Activated T-helper 1 cell treated with Interleukin-2 at 50 U/mL for 16 hours (primary cell): ENCODE data around the gene NDUFS6.
"Not testable (repeated sequence)": the region's sequence is repeated elsewhere in the genome, so short reads cannot be mapped to it uniquely, and the experiment has no call there.

Experiments
- DNase-seq: peaks from one replicate; pipeline ENCODE4 v3.0.0-alpha.2; 2020; ENCODE audit warnings: low read depth

Gene NDUFS6

DNA sequence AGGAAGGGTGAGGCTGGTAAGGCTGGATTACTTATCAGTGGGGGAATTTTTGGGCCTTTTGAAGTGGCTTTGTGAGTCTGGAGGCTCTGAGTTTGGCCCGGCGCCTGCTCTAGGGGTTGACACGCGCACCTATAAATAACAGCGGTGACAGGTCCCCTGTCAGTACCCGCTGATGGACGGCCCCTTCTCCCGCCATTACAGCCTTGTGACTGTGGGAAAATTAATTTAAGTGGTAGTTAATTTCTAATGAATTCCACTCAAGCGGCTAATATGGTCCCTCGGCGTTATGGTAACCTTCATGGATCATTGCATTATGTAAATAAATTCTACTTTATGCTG, 18.0 kb upstream of the NDUFS6 start:
- no peak for DNase-seq

DNA sequence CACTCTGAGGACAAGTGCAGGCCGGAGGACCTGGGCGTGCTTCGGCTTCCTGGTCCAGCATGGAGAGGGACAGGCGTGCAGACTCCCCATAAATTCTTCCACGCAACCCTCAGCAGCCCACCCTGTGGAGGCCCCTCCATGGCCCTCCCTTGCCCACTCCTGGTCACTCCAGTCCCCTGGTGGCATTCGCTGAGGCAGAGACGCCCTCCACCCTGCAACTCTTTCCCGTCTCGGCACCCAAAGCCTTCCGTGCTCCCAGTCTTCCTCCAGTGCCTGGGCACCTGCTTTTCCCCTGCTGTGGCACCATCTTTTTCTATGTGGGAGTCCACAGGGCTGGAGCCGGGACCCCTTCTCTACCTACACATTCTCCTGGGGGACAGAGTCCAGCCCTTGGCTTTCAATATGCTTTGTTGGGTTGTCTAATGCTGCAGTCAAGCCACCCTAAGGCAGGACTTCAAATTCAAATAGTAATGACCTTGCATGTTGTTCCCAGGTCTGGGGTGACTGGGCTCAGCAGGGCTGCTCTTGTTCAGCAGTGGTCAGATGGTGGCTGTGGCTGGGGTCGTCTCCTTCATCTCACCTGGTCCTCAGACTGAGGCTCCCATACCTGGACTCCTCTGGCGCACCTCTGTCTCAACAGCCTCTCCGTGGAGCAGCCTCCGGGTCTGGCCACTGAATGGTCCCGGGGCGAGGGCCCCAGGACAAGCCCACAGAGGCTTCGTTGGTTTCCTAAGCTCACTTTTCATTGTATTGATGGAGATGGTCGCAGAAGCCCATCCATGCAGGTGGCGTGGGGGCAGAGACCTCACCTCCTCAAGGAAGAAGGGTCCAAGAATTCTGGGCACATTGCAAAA, 16.8 kb upstream of the NDUFS6 start:
- no peak for DNase-seq

DNA sequence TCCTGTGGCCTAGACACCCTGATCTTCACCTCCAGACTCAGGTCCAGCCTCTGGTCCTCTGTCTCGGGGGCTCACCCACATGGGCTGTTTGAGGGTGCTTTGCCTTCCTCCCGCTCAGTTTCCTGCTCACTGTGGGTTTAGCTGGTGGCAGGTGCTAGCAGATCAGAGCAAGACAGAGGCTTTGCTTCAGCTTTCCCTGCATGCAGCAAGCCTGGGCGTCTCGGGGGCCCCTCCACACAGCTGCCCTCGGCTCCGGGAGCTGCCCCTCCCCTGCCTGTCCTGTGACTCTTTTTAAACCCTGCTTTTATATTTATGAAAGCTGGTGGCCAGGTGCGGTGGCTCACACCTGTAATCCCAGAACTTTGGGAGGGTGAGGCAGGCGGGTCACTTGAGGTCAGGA, 16.1 kb upstream of the NDUFS6 start:
- no peak for DNase-seq

DNA sequence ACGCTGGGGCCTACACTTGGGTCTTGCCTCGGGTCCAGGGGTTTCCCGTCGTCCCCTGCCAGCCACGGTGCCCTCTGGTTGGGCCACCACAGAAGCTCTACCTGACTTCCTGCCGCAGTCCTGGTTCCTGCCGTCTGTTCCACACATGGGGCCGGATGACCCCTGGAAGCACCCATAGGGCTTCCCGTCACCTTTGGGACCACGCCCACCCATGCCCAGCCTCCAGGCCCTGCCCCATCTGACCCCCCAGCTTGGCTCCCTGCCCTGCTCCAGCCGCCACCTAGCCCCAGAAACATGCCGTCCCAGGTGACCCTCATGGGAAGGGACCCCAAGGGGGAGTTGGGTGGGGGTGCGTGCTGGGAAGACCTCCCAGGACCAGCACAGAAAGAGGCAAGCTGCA, 15.2 kb upstream of the NDUFS6 start:
- no peak for DNase-seq

DNA sequence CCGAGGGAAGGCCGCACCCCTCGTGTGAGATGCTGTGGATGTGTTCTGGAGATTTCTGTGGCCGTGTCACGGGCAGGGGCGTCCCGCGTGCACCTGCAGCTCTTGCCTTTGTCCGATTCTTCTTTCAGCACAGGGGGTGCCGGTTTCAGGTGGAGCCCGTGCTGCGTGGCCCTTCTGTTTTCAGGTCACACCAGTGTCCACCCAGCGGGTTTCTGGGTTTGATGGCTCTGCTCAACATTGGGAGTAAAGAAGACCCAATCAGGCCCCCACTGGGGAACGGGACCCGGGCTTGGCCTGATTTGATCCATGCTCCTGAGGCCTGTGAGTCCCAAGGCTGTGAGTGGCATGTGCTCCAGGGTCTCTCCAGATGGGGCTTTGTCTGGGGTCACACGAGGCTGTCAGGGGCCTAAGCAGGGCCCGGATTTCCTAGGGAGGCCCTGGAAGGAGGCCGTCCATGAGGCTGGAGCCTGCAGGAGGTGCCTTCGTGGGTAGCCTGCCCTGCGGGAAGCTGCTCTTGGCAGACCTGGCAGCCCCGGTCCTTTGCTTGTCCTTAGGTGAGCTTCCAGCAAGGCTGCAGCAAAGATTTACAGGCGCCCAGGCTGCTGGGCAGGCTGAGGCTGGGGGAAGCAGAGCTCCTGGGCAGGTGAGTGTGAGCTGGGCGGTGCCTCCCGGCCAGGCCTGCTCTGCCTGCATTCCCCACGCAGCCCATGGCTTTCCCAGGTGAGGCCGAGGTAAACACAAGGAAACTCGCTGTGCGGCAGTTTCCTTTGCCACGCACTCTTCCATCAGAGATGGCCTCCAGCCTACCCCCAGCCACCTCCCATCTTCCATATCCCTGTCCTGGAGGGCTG, 14.4 kb upstream of the NDUFS6 start:
- DNase-seq, result no peak

DNA sequence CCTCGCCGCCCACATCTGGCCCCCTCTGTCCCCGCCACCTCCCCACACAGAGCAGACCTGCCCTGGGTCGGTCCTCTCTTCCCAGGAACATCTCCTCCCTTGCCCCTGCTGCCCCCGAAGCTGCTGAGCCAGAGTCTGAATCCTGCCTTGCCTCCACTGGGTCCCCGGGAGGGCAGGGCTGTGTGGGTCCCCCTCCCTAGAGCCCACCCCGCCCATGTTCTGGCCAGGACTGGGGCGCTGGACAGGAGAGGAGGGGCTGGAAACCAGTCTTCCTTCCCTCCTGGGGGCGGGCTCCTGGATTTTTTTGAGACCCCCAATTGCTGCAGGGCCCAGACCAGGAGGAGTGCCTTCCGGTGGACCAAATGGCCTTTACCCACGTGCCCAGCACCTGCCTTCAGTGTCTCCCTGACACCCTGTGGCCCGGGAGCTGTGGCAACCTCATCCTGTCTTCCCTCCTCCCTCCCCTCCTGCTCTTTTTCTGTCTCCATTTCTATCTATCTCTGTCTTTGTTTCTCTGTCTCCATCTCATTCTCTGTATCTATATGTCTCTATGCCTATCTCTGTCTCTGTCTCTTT, 13.6 kb upstream of the NDUFS6 start:
- no peak for DNase-seq

DNA sequence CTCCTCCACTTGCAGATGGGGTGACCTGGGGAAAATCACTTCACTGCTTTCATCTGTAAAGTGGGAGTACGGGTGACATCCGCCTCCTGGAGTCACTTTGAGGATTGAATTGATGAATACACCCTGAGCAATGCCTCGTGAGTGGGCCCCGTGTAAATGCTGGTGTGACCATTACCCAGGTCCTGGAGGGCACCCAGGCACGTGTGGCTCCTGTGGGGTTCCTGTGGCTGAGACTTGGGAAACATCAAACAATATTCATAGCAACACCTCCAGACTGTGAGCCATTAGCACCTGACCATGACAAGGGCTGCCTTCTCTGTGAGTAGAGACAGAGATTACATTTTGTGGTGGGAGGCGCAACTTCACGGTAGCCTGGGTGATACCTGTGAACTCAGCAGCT, 13.0 kb upstream of the NDUFS6 start:
- no peak for DNase-seq

DNA sequence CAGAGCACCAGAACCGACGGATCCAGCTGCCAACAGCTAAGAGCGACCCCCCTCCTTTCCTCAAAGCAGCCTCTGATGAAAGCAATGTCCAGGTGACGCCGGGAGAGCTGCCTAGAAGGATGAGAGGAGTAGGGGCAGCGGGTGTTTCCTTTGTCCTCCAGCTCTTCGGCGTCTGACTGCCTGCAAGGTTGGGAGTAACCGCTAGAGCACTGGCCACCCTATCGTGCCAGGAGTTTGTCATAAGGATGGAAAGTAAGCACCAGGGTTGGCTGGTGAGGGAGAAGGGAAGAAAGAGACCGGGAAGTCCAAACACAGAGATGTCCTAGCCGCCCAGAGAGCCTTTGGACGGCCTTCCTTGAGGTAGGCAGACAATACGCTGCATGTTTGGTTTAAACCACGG, 12.4 kb upstream of the NDUFS6 start:
- no peak for DNase-seq

DNA sequence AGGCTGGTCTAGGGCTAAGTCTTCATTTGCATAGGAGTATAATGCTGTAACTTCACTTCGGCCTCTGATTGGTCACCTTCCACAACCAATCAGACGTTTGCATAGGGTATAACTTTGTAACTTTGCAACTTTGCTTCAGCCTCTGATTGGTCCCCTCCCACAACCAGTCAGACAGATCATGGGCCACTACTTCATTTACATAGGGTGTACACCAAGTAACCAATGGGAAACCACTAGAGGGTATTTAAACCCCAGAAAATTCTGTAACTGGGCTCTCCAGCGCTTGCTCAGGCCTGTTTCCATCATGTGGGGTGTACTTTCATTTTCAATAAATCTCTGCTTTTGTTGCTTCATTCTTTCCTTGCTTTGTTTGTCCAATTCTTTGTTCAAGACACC, 11.8 kb upstream of the NDUFS6 start:
- not testable (repeated sequence) for DNase-seq

DNA sequence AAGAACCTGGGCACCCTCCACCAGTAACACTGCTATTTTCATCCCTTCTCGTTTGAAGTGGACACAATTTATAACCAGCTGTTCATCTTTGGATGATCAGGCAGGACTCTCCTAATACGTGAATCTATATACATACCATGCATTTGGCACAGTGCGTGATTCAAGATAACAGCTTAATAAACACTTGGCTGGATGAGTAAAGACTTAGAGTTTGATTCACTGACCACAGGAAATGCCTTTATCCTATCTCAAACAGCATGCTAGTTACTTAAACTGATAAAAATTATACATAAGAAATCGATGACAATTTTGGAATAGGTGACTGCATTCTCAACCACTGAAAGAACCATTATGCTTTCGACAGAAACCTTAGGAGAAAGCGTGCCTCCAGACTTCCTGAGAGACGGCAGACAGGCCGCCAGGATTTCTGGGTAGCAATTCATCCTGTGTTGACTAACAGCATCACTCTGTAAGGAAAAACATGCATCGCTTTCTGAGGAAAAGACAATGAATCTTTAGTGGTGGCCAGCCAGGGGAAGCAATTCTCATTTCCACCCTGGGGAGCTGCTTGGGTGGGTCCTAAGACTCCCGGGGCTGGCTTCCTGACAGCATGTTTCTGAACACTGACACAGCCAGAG, 11.3 kb upstream of the NDUFS6 start:
- no peak for DNase-seq

DNA sequence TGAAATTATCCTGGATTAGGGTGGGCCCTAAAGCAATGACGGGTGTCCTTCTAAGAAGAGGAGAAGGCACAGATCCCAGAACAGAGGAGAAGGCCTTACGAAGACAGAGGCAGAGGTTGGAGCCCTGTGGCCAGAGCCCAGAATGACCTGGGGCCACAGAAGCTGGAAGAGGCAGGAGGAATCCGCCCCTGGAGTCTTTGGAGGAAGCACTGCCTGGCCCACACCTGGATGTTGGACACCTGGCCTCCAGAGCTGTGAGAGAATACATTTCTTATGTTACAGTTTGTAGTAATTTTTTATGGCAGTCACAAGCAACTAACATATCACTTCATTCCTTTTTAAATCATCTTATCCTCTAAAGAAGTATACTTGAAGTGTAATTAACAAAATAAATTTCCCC, 10.0 kb upstream of the NDUFS6 start:
- no peak for DNase-seq

DNA sequence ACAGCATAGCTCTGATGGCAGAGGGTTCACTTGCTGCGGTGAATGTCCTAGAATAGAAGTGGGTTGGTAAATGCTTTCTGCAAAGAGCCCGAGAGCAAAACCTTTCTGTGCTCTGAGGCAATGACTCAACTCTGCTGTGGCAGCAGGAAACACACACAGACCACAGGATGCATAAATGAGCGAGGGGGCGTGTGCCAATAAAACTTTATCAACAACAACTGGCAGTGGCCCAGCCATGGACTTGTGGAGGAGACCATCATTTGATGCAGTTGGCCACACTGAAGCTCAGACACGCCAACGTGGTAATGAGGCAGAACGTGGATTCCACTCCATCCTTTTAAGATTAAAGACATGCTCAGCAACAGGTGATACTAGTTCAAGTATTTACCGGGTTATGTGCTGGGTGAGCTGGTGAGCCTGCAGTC, 8.4 kb upstream of the NDUFS6 start:
- DNase-seq, result peak; percentile 62

DNA sequence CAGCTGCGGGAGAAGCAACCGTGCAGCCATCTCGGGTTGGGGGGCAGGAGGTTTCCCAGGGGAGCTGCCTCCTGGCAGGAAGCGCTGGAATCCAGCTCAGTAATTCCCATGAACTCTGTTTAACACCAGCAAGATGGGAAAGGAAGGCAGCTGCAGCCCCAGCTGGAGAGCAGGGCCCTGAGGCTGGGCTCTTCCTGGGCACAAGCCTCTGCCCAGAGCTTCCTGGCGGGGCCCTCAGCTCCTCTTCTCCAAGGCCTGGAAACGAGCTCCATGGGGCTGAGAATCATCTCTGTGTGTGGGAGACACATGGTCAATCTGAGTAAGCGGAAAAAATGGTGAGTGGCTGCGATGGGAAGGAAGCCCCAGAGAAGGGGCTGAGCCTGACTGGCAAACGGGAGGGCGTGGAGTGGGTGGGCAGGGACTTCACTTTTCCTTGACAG, 7.9 kb upstream of the NDUFS6 start:
- DNase-seq, result no peak

DNA sequence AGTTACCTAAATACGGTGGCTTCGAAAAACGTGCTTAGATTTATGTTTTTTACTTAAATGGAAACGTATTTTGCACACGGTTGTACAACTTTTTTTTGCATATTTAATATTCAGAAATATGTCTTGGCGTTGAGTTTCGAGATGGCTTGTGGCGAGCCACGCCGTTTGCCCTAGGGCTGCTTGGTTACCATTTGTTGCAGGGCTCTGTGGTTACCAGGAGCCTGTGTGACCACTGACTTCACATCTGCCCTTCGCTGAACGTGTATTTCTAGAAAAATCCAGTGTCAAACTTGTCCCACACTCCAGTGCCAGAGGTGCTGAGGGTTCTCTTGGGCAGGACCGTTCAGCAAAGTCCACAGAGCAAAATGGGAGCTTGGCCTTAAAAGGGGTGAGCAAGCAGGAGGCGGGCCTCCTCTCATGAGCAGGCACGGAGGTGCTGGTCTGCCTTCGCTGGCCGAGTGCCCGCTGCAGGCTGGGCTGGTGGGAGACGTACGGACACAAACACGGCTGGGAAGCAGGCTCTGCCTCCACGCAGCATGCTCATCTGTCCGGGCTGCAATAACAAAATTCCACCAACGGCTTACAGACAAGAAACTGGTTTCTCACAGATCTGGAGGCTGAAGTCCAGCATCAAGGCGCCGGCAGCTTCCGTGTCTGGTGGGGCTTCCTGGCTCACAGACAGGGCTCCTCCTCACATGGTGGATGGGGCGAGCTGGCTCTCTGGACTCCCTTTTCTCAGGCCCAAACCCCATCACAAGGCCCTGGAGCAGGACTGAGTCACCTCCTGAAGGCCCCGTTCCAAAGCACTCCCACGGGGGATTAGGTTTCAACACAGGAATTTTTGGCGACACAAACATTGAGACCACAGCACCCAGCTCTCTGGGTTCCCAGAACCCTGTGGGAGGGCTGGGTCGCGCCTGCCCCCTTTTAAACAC, 7.0 kb upstream of the NDUFS6 start:
- DNase-seq, result no peak

DNA sequence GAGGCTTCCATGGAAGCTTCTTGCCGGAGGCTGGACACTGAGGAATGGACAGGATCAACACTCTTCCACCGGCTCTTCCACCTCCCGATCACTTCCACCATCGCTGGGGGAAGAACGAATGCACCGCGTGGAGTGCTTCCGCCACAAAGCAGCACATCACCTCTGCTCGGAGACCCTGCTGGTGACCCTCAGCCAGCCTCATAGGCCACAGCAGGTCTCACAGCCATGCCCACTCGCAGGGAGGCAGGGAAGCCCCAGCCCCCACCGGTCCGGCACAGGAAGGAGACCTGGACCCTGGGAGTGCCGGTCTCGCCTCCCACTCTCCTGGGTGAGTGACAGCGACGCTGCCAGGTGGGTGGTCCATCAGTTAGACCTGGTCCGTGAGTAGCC, 6.3 kb upstream of the NDUFS6 start:
- no peak for DNase-seq

DNA sequence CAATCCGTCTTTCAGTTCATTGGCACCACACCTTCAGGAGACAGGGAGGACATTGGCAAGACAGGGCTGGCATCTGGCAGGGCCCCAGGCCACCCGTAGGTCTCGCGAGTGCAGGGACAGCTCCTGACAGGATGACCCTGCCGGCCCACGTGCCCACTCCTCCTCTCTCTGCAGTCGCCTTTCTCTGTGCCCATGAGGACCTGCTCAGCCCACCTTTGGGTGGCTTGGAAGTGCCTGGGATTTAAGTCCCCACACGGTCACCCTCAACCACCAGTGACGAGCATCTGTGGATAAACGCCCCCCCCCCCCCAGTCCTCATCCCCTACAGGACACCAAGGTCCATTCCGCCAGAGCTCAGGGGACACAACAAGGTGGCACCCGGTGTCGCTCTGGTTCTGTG, 5.7 kb upstream of the NDUFS6 start:
- no peak for DNase-seq

DNA sequence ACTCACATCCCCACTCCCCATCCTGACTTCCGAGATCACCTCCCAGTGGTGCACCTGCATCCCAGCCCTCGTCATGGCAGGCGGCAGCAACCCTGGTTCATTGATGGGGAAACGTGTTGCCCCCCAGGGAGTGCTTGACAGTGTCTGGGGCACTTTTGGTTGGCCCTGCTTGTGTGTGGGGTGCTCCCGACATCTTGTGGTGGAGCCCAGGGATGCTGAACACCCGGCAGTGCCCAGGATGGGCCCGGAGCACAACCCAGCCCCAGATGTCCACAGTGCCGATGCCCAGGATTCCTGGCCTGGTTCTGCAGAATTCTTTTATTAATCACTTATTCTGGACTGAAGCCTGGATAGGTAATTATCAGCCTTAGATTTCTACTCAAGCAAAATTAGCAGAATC, 5.3 kb upstream of the NDUFS6 start:
- DNase-seq, result no peak

DNA sequence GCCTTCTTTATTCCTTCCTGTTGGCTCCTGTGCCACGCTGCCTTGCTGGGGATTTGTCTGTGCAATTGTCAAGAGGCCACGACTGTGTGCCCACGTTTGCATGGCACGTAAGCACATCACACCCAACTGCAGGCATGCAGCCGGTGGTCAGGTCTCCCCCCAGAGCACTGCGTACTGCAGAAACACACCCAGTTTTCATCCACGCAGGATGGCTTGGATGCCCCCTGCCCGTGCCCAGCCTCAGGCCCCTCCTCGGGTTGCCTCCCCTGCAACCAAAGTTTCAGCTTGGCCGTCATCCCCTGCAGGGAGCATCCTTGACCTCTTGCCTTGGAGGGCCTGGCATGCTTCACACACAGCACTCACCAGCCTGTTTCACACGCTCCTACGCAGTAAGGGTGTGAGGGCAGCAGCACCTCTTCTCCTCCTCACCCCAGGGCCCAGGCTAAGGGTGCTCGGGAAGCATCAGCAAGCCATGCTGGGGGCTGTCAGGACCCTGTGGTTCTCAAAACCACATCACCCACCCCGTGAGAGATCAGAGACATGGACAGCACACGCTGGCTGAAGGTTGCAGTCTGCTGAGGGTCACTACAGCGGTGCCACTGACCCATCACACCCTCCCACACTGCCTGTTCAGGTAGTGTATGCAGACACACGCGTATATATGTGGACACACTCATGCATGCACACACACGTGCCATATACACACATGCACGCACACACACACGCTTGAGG, 4.7 kb upstream of the NDUFS6 start:
- no peak for DNase-seq

DNA sequence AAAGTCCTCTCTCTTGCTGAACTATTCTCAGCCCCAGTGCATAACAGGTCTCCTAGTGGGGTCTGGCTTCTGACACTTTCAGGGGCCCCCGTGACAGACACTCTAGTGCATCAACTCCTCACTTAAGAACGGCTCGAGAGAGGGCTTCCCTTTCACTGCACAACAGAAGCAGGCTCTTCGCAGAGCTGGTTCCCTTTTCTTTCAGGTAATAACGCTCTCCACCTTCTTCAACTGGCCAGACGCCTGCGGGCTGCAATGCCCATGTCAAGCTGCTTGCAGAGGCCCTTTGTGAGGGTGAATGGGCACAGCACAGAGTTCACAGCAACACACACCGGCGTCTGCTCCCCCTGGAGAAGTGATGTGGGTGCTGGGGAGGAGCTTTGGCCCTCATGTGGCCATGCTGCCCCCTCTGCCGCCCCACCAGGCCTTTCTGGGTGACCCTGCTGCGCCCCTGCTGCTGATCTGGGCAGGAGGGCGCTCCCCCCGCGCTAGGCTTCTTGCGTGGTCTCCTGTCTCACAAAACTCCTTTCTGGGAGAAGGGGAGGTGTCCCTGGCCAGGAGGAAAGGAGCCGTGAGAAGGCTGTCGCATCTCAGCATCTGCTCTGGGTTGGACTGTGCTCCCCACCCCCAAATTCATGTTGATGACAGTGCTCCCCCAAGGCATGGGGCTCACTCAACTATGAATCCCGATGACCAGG, 4.0 kb upstream of the NDUFS6 start:
- no peak for DNase-seq

DNA sequence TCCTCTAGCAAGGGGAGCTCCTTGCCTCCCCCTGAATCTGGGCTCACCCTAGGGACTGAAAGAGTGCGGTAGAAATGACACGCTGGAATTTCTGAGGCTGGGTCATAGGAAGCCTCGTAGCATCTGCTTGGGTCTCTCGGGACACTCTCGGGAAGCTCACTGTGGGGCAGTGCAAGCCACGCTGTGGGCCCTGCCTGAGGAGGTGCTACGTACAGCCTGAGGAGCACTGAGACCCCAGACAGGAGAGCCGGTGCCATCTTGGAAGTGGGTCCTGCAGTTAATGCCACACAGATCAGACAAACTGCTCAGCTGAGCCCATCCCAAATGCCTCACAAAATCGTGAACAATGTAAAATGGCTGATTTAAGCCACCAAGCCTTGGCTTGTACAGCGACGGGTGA, 3.4 kb upstream of the NDUFS6 start:
- no peak for DNase-seq
